ENCODE data around the gene DTX3.
"Not testable (repeated sequence)": the region's sequence is repeated elsewhere in the genome, so short reads cannot be mapped to it uniquely, and the experiment has no call there.

The DTX3 gene, protein sequence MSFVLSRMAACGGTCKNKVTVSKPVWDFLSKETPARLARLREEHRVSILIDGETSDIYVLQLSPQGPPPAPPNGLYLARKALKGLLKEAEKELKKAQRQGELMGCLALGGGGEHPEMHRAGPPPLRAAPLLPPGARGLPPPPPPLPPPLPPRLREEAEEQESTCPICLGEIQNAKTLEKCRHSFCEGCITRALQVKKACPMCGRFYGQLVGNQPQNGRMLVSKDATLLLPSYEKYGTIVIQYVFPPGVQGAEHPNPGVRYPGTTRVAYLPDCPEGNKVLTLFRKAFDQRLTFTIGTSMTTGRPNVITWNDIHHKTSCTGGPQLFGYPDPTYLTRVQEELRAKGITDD

DNA sequence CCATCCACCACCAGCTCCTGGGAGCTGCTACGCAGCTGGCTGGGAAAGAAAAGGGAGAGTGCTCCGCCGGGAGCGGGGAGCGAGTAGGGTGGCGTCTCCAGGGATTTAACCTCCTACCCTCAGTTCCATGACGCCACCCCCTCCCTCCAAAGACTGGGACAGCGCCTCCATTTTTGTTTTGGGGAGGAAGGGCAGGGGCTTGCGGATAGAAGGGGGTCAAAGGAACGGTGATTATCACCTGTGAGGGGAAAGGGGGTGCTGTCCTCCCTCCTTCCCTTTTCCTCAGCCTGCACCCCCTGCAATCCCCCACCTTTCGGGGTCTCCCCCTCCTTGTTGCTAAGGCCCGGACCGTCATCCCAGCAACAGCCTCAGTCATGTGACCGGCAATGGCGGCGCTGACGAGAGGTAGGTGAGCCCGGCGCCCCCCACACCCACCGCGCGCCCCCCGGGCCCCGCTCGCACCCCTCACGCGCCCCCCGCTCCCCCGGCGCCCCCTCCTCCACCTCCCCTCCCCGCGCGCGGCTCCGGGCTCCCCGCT lies at the start of gene DTX3:
TSS of gene DTX3 (plus strand) at position 371 of the 538 bp plus-strand sequence. CDS start 1,694 bp downstream, outside the sequence.
- no peak for DNase-seq

DNA sequence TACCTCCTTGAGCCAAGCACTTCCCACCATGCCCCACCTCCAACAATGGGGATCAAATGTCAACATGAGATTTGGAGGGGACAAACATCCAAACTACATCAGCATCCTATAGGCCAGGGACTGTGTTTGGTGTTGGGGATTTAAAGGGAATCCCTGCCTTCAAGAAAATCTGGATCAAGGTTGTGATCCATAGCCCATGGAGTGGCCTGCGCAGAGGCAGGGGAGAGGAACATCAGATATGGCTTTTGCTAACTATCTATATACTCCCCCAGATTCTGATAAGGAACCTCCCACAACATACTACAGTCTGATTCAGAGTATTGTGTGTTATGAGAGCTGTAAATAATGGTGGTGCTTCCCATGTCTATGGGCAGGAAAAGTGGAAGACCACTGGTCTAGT lies 49.7 kb upstream of the DTX3 start:
- no peak for DNase-seq

DNA sequence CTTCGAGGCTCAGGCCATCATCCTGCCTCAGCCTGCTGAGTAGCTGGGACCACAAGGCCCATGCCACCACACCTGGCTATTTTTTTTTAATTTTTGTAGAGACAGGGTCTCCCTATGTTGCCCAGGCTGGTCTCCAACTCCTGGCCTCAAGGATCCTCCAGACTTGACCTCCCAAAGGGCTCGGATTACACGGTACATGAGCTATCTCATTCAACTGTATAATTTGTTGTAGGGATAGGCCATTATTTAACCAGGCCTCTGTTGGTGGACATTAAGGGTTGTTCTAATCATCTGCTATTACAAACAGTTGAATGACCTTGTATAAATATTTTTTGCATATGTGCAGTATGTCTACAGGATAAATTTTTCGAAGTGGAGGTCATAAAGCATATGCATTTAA lies 45.8 kb upstream of the DTX3 start:
- DNase-seq: no peak

DNA sequence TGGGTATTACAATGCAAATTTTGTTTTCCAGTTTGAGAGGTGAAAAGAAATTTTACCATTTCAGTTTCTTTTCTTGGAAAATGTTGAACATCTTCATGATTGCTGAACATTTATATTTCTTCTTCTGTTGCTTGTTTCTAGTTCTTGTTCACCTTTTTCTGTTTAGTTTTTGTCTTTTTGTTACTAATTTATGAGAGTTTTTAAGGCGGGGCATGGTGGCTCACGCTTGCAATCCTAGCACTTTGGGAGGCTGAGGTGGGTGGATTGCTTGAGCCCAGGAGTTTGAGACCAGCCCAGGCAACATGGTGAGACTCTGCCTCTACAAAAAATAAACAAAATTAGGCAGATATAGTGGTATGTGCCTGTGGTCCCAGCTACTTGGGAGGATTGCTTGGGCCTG lies 44.1 kb upstream of the DTX3 start:
- no peak for DNase-seq

DNA sequence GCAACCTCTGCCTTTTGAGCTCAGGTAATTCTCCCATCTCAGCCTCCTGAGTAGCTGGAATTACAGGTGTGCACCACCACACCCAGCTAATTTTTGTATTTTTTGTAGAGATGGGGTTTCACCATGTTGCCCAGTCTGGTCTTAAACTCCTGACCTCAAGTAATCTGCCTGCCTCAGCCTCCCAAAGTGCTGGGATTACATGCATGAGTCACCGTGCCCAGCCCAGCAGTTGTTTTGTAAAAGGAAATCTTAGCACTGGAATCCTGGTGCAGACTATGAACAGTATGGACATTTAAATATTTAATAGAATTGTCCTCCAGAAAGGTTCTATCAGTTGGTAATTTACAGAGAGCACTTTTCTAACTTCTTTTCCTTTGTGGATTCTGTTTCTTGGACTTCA lies 43.5 kb upstream of the DTX3 start:
- not testable (repeated sequence) for DNase-seq

DNA sequence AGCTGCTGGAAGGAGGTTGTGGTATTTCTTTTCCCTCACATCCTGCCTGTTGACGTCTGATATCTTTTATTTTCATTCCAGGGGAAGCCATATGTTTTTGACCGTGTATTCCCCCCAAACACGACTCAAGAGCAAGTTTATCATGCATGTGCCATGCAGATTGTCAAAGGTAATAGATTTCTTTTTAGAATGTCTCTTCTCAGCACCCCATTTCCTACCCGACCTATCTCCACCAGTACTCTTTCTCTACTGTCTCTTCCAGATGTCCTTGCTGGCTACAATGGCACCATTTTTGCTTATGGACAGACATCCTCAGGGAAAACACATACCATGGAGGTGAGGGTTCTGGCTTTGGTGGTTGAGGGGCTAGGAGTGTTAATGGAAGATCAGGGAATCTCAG lies 41.3 kb upstream of the DTX3 start:
- DNase-seq: no peak

DNA sequence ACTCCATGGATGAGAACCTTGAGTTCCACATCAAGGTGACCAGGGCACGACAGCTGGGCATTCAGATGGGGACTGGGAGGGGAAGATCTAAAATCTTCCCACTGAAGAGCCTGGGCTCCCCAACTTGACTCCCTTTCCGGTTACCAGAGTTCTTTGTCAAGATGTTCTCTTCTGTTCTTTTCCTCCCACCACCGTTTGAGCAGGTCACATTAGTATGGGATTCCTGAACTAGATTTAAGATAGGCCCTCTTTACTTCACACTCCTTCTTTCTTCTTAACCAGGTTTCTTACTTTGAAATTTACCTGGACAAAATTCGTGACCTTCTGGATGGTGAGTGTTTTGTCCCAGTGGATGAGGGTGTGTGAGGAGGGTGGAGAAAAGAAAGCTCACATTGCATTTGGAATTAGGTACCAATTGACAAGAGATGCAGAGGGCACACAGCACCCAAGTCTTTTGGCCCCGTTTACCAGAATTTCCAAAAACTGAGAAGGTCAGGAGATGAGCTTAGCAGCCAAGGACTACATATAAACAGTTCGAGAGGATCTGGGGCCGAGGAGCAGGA lies 40.4 kb upstream of the DTX3 start:
- DNase-seq: no peak

DNA sequence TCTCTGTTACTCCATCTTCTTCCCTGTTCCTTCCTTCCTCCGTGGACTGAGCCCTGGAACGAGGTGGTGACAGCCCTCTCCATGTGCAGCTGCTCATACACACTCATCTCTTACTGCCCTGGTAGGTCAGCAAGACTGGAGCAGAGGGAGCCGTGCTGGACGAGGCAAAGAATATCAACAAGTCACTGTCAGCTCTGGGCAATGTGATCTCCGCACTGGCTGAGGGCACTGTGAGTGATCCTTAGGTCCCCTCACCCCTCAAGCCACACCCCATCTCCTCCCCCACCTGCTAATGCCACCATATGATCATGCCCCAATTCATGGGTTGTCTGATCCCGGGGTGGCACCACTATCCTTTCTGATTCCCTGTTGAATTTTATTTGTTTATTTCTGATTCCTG lies 35.8 kb upstream of the DTX3 start:
- no peak for DNase-seq

DNA sequence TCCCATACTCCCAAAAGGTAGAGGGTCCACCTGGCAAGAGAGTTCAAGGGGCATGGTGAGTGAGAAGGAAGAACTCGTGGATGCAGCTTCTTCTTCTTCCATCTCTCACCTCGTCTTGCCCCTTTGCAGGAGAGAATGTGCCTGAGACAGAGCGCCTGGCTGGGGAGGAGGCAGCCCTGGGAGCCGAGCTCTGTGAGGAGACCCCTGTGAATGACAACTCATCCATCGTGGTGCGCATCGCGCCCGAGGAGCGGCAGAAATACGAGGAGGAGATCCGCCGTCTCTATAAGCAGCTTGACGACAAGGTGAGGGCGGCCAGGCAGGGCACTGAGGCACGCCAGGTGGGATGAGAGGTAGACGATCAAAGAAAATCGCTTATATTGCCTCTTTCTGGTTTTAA lies 34.8 kb upstream of the DTX3 start:
- no peak for DNase-seq

DNA sequence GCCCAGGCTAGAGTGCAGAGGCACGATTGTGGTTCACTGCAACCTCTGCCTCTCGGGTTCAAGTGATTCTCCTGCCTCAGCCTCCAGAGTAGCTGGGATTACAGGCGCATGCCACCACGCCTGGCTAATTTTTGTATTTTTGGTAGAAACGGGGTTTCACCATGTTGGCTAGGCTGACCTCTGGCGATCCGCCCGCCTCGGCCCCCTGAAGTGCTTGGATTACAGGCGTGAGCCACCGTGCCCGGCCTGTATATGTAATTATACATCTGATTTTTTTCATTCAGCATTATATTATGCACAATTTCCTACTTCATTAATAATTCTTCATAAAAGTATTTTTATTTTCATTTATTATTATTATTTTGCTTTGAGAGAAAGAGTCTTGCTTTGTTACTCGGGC lies 34.2 kb upstream of the DTX3 start:
- not testable (repeated sequence) for DNase-seq

DNA sequence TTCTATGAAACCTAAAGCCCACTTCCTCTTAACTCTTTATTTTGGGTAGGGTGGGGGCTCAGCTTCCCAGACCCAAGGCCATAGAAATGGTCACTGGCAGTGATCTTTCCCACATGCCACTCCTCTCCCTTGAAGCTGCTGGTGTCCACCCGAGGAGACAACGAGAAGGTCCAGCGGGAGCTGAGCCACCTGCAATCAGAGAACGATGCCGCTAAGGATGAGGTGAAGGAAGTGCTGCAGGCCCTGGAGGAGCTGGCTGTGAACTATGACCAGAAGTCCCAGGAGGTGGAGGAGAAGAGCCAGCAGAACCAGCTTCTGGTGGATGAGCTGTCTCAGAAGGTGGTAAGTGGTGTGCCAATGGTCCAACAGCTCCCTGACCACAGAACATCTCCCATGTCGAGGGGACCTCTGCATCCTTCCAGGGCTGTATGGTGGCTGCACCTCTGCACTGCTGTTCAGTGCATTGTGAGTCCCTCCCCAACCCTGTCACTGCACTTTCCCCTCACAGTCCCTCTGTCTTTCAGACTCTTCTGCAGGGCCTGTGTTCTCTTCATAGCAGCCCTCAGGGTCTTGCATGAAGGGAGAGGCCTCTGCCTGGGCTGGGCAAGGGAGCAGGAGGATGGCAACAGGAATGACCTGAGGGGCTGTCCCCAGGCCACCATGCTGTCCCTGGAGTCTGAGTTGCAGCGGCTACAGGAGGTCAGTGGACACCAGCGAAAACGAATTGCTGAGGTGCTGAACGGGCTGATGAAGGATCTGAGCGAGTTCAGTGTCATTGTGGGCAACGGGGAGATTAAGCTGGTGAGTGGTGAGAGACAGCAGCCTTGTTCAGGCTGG lies 32.5 kb upstream of the DTX3 start:
- no peak for DNase-seq

DNA sequence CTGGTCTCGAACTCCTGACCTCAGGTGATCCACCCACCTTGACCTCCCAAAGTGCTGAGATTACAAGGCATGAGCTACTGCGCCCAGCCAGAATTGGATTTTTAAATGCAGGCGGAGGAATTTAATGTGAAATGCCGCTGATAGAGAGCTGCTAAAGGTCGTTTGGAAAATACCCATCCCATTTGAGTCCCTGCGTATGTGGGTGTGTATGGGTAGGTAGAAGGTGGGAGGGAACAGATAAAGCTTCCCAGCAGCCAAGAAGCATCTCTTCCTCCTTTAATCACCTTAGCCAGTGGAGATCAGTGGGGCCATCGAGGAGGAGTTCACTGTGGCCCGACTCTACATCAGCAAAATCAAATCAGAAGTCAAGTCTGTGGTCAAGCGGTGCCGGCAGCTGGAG lies 29.8 kb upstream of the DTX3 start:
- no peak for DNase-seq

DNA sequence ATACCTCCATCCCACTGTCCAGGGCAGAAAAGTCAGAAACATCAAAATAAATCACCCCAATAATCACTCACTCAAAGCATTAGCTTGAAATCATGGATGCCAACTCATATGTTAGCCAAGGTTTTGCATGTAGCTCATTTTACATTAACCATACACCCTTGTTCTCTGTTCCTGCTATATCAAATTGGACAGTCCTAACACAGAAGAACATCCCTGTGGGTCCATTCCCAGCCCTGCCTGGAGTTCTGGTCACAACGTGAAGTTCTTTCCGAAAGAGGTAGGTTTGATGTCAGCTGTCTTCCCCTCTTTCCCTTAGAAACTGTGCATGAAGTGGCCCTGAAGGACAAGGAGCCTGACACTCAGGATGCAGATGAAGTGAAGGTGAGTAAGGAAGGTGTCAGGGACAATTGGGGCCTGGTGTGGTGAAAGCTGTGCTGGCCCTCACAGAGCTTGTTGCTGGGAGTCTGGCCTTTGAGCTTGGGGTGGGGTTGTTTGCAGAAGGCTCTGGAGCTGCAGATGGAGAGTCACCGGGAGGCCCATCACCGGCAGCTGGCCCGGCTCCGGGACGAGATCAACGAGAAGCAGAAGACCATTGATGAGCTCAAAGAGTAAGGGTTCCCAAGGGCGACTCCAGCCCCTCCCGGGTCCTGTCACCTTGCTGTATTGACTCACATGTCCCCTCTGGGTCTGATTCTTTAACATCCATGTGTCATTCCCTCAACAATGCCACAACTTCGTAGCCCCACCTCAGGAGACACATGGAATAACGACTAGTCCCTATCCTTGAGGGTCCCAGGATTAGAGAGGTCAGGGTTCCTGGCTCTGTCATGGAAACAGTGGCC lies 28.6 kb upstream of the DTX3 start:
- no peak for DNase-seq

DNA sequence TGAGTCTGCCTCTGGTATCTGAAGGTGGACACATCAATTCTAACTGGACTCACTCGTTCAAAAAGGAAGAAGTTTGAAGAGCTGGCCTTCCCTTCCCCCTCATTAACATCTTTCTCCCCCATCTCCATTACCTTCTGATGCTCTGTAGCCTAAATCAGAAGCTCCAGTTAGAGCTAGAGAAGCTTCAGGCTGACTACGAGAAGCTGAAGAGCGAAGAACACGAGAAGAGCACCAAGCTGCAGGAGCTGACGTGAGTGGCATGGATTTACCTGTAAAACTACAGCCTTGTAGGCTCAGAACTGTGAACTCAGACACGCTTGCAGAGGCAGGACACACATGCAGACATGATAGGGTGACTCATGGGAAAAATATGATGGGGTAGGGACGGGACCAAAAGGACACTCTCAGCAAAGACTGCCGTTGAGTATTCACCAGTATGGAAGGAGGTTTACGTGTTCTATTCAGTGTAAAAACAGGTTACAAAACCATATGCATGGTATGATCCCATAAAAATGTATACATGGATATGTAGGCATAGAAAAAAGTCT lies 27.9 kb upstream of the DTX3 start:
- DNase-seq: no peak

DNA sequence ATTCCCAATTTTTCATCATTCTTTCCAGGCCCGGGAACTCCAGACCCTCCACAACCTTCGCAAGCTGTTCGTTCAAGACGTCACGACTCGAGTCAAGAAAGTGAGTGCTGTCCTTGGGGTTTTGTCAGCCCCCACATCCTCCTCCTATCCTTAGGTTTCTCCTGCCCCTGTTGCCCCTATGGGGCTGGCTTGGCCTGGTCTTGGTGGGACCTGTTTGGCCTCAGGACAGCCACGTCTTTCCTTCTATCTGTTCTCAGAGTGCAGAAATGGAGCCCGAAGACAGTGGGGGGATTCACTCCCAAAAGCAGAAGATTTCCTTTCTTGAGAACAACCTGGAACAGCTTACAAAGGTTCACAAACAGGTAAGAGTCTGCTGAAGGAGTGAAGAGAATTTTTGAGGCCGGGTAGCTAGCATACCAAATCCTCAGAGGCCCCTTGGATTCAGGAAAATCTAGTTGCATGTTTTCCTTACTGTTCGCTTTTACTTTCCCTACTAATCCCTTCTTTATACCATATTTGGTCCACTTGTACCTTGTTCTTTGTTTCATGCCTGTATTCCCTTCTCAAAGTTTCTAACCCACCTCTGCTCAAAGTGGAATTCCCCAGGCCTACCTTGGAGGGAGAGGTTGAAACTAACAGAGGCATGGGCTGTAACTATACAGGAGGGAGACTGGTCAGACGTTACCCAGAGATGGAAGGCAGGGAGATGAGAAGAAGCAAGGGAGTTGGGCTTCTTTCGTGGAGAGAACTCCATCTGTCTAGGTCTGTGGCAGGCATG lies 26.5 kb upstream of the DTX3 start:
- DNase-seq: no peak

DNA sequence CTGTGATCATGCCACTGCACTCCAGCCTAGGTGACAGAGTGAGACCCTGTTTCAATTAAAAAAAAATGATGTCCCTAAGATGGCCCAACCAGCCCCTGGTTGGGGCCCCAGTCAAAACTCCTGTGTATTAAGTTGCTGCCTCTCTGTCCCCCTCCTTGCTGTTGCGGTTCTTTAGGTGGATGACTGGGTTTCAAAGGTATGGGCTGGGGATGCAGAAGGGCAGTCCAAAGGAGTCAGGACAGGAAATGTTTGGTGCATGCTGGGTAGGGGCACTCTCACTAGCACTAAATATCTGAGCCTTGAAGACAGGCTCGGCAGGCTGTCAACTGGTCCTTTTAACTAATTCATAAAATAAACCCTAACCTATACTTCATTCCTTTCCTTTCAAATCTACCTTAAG lies 25.6 kb upstream of the DTX3 start:
- DNase-seq: no peak

DNA sequence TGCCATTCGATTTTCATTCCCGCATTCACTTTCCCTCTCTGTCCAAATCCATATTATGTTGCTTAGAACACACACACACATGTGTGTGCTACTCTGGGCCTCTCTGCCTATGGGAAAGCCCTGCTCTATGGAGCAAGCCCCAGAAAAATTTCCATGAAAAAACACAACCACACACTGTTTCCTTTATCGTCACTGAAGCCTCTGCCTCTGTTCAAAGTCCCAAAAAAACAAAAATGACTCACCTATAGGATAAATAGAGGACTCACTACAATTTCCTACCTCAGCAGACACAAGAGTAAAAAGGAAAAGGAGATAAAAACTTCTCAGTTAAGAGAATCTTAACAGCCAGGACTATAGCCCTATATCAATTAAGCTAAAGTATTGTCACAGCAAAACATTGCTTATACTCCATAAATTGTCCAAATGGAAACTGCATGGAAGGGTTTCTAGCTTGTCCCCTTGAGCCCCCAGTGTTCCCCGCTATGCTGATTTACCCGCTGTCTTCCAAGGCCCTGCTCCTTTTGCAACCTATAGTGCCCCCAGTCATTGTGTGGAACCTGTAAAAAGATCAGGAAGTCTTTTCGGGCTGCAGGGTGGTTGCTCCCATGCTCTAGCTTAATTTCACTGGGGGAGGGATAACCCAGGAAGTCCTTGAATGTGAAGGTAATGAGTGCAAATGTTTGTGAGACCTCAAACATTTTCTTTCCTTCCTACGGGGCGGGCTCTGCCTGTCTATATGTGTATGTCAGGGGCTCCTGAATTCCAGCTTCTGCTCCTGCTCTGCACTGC lies 24.8 kb upstream of the DTX3 start:
- DNase-seq: no peak

DNA sequence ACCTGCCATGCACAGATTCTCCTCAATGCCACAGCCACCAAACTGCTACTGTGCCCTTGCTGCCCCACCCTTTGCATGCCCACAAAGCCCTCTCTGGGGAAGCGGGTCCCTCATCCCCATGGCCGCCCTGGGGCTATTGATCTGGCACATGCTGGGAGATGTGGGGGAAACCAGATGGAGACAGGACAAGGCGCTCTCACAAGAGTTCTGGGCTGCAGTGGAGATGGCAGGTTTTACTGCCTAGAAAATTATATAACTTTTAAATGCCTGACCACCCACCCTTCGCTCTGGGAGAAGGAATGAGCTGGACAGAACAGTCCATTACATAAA lies 24.2 kb upstream of the DTX3 start:
- DNase-seq: no peak

DNA sequence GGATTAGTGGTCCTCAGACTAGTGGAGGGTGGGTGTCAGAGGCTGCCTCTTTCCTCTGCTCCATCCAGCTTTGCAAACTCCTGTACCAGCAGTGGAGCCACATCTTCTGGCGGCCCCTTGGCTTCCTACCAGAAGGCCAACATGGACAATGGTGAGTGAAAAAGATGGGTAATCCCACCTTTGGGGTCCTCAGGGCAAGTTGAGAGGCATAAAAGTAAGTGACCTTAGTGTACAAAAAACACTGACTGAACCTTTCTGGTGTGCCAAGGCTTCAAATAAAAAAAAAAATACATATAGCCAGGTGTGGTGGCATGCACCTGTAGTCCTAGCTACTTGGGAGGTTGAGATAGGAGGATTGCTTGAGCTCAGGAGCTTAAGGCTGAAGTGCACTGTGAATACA lies 22.8 kb upstream of the DTX3 start:
- DNase-seq: no peak

DNA sequence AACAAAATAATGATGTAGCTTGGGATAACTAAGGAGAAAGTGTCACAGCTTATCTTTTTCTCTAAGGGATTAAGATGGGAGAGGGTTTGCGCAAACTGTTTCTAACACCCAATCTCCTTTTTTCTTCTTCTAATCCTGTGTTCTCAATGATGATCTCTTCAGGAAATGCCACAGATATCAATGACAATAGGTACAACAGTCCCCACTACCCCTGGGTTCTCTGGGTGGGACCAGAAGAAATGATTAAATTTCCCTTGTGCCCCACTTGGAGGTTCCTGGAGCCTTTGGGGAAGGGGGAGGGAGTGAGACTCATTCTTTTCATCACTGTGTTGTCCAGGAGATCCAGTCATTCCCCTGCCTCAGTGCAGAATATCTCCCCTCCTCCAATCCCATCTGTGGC lies 22.2 kb upstream of the DTX3 start:
- no peak for DNase-seq
